GM10847 (cell line): ENCODE results near the gene SRPRB.

Experiments used
- POLR2A ChIP-seq: IDR thresholded peaks from 2 replicates; pipeline ENCODE4 v1.6.1; 2011; ENCODE audit not compliant: insufficient read length; ENCODE audit errors: extremely low read depth

Gene SRPRB

DNA sequence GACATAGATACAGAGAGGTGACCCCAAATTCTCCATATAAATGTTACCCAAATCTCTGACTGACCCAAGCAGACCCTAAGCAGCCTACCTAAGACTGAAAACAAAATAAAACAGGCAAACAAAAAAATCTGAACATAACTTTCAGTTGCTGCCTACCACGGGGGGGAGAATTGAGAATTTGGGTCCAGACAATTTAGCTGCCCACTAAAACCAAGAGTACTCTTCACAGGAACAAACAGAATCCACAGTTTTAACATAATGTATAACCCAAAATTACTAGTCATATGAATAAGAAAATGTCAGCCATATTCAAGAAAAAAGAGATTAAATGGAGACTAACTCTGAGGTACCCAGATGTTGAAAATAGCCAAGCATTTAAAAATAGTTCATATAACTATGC is 44.4 kb downstream of the SRPRB start:
- no peak for TF ChIP-seq POLR2A

DNA sequence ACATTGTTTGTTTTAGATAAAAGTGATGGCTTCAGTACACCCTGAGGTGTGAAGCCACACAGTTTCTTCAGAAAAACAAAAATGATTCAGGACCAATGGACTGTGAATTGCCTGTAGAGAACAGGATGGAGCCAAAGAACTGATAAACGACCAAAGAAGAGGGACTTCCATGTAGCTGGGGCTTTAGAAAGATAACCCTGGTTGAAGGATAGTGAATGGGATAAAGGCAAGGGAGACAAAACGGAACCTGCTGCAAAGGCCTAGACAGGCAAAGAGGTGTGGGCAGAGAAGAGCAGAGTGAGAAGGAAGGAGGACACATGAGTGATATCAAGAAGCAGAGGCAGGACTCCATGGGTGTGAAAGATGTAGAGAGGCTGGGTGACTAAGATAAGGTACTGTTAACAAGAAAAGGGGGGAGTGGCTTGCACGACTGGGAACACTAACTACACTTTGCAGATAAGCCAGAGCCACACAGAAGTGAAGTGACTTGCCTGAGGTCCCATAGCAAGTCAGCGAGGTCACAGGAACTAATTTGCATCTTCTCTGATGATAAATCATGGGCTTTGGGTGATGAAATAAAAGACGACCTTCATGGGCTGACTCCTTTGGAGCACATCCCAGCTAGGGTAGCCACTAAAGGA is 45.8 kb downstream of the SRPRB start:
- no peak for TF ChIP-seq POLR2A

- TF ChIP-seq POLR2A: no peak
These were observed 46.3 kb downstream of the SRPRB start for GRCh38 chr3:133851931-133852330.

GRCh38 chr3:133853063-133853924 is 47.7 kb downstream of the SRPRB start:
- no peak for TF ChIP-seq POLR2A

DNA sequence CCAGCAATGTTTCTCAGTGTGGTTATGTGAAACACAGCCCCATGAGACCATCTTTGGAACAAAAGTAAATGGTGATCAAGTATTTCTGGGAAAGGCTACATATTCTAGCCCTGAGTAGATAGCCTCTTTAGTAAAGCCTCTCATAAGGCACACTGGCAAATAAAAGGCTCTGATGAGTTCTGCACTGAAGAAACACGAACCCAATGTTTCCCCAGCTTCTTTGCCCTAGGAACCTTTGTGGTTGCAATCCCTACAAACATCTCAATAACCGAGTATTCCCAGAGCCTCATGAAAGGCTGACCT is 48.3 kb downstream of the SRPRB start:
- TF ChIP-seq POLR2A: no peak

DNA sequence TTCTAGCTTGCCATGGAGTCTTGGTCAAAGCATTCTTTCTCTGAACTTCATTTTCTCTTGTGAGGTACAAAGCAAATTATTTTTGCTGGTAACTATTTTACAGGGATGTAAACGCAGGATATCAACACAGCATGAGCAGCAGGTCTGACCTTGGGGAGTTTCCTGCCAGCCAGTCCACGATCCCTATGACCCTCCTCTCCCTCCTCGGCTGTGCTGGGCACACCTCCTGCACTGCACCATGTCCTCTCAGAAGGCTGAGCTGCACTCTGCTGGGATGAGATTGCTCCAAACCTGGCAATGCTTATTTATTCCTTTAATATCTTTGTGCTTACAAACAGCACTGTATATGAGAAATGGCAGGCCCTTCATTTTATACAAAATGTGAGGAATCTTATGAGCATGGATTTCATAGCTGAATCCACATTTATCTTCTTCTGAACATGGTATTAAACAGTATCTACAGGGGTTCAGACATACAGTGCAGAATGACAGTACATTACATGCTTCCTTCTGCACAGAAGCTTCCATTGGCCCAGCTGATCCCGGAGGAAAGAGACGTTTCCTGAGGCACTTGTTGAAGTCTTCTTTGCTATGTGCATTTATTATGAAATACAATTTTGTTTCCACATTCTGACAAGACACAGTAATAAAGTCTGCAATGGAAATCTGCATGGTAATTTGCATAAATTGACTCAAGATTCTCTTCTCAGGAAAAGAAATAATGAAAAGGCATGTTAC is 48.8 kb downstream of the SRPRB start:
- no peak for TF ChIP-seq POLR2A

DNA sequence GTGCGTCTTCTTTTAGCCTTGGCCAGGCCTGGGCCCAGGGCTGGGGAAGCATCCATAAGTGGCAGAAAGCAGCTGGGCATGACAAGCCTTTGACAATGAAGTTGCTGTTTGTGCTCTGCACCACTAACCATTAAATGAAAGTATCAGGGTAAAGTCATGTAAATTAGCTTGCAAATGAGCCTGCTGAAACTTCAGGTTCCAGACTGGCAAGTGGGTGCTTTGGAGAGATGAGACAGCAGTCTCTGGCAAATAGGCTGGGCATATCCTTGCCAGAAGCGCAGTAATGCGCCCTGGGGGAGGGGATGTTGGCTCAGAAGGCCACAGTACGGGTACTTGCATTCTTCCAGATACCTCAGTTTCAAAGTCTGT is 49.4 kb downstream of the SRPRB start:
- no peak for TF ChIP-seq POLR2A

- no peak for TF ChIP-seq POLR2A
These were observed 50.2 kb downstream of the SRPRB start for GRCh38 chr3:133855772-133856171.

- no peak for TF ChIP-seq POLR2A
These were observed 50.7 kb downstream of the SRPRB start for GRCh38 chr3:133856316-133856715.

DNA sequence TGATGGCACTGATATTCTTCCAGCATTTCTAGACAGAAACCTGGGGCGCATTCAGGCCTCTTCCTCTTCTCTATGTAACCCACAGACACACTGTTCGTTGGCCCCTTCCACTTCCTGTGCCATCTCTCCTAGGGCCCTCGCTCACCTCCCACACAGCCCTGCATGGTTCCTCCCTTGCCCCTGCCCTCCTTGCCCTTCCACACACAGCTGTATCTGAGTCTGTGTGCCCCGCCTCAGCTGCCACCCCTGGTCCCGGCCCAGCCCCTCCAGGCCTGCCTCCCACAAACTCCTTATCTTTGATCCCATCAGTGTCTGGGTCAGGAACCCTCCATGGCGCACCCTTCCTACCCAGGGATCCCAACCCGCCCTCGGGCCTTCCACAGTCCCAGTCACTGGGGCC is 52.2 kb downstream of the SRPRB start:
- no peak for TF ChIP-seq POLR2A

DNA sequence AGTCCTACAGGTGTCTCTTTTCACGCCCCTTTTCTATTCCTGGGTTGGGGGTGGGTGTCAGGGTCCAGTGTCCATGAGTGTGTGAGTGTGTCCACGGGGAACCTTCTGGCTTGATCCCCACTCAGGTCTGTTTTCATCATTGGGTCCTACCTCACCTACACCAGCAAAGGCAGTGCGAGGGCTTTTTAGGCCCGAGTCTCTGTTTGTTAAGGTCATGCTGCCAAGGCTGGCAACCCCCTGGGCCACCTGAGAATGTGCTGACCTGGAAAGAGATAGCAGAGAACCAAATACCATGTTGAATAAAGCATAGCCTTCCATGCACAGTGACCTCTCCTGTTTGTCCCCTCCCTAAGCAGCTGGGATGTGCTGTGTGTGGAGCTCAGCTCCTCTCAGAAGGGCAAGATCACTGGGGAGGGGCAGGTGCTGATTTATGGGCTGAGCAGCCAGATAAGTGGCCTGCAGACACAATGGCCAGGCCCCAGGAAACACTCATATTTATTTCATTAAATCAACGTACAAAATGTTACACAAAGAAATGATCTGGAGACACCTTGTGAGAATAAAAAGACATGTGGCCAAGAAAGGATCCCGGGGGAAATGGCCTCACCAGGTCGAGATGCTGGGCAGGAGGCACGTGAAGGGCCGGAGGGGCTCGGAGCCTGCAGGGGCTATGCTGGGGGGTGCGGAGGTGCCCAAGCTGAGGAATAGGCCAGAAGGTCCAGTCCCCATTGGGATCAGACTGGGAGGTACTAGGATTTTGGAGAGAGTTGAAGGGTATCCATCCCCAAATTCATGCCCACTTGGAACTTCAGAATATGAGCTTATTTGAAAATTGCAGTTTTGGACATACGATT is 54.0 kb downstream of the SRPRB start:
- TF ChIP-seq POLR2A: no peak

DNA sequence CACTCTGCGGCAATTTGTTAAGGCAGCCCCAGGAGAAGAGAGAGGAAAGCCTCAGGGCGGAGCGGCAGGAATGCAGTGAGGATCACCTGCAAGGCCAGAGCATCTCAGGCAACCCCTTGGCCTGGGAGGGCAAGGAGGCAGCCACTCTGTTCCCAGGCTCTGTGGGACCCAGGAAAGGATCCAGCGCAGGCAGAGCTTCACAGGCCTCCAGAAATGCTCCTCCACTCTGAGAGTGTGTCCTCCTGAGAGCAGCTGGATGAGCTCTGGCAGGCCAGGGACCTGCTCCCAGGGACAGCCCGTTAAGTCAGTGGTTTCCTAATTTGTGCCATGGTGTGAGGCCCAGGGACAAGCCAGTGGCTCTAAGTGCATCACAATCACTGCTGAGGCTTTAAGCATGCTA is 54.9 kb downstream of the SRPRB start:
- TF ChIP-seq POLR2A: no peak

DNA sequence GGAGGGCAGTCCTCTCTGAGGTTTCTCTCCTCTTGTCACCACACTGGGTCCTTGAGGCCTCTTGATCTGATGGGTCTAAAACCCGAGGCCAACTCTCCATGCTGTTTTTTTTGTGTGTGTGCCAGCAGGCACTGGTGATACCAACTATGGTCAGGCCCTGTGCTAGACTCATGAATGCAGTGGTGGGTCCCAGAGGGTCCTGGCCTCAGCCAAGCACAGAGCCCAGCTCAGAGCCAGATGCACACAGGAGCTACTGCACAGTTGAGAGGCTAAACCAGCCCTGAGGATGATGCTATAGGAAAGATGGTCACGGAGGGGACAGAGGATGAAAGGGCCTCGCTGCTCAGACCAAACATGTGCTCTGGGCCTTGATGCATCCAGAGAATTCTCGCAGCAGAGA is 56.5 kb downstream of the SRPRB start:
- TF ChIP-seq POLR2A: no peak

- TF ChIP-seq POLR2A: no peak
These were observed 58.3 kb downstream of the SRPRB start for GRCh38 chr3:133863911-133864310.

- no peak for TF ChIP-seq POLR2A
These were observed 59.0 kb downstream of the SRPRB start for GRCh38 chr3:133864616-133865015.

DNA sequence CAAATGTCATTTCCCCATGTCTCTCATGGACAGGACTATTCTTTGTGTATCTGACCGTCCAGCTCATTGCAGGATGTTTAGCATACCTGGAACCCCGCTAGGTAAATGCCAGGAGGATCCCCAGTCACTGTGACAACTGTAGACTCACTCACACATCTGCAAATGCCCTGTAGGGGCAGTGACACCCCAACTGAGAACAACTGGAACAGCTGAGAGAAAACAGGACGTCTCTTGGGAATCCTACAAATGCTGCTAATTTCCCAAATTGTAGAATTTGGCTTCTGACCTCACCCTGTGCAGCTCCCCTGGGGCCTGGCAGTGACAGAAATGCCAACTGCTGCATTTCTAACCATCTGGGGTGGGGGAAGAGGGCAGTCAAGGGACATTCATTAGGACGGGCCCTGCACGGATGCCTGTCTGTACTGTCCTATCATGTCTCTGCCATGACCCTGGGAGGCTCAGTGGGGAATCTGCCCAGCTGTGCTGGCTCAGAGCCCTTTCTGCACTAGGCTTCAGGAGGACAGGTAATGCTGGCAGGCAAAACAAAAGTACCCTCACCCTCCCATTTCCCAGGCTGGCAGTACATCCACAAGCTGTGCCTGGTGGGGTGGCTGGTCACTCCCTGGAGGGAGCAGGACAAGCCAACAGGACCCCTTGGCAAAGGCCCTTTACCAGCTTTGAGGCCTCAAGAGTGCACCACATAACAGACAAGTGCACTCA is 59.7 kb downstream of the SRPRB start:
- no peak for TF ChIP-seq POLR2A
